Testis (tissue), 2 donors: Measurements from ENCODE around the gene CYP2F1.

Experiments
- POLR2A ChIP-seq: fragments of 450-650 bp; IDR thresholded peaks from one replicate; pipeline ENCODE4 v1.6.1; 2017; ENCODE audit warnings: antibody characterized with exemption, mild to moderate bottlenecking, moderate library complexity
- TF ChIP-seq, protein P1 (sequence below), 3 experiments: fragments of 450-650 bp in 2 of 3; fragments of 200-600 bp in 1 of 3; sonication (generic) in 1 of 3; IDR thresholded peaks; one replicate each; pipeline ENCODE4 v1.5.1; 2016 to 2019; ENCODE audit warnings: antibody characterized with exemption in 3 of 3, mild to moderate bottlenecking in 2 of 3, moderate library complexity in 1 of 3

DNA sequence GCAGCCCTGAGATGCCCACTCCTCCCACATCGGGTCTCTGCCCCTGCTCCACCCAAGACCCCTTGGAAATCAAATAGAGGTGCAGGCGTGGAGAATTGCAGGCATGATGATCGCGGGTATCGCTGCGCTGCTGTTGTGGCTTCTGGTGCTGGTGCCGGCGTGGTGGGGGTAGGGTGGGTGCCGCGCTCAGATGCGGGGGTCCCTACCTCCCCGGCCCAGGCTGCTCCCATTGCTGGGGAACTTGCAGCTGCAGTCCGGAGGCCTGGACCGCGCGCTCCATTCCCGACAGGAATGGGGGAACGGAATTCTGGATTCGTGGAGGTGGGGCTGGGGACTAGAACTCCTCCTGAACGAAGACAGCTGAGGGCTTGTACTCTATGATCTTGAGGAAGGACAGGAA lies 20.4 kb downstream of the CYP2F1 start:
- TF ChIP-seq, protein P1, sequence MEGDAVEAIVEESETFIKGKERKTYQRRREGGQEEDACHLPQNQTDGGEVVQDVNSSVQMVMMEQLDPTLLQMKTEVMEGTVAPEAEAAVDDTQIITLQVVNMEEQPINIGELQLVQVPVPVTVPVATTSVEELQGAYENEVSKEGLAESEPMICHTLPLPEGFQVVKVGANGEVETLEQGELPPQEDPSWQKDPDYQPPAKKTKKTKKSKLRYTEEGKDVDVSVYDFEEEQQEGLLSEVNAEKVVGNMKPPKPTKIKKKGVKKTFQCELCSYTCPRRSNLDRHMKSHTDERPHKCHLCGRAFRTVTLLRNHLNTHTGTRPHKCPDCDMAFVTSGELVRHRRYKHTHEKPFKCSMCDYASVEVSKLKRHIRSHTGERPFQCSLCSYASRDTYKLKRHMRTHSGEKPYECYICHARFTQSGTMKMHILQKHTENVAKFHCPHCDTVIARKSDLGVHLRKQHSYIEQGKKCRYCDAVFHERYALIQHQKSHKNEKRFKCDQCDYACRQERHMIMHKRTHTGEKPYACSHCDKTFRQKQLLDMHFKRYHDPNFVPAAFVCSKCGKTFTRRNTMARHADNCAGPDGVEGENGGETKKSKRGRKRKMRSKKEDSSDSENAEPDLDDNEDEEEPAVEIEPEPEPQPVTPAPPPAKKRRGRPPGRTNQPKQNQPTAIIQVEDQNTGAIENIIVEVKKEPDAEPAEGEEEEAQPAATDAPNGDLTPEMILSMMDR (IDR thresholded peaks at IDR 0.05) = no peak
- no peak for TF ChIP-seq POLR2A
